Lung (tissue), 12 donors: Measurements from ENCODE around the gene LRRC30. TPM values are rescaled to one million over a fixed set of nuclear protein-coding genes. Genes with fewer than 3 reads are reported as not detected.
A peak's percentile ranks its signal among the peaks of the same experiment; 100 is the strongest.

ENCODE experiments used
- ATAC-seq: fragments of 200-7000 bp; cut with Tn5 transposase; one replicate; pipeline ENCODE4 v1.9.1; 2020; ENCODE audit warnings: moderate number of reproducible peaks; ENCODE audit not compliant: insufficient read depth, low FRiP score
- DNase-seq, 3 donors: peaks; one replicate each; pipeline ENCODE4 v3.0.0-alpha.2; 2013 to 2017
- H3K27ac ChIP-seq, 2 donors: one replicate each; pipeline ENCODE4 v1.5.1; 2013; ENCODE audit warnings: mild to moderate bottlenecking in 2 of 2, moderate library complexity in 2 of 2, control low read depth in 1 of 2, inconsistent platforms in 1 of 2, low read depth in 1 of 2, low read length in 1 of 2
- H3K27me3 ChIP-seq, 3 donors: one replicate each; pipeline ENCODE4 v1.5.1; 2013; ENCODE audit warnings: low read length in 2 of 3; ENCODE audit not compliant: control insufficient read depth in 3 of 3, insufficient read depth in 3 of 3
- H3K36me3 ChIP-seq, 4 donors: one replicate each; pipeline ENCODE4 v1.5.1; 2013; ENCODE audit warnings: low read length in 4 of 4, mild to moderate bottlenecking in 1 of 4, moderate library complexity in 1 of 4; ENCODE audit not compliant: control insufficient read depth in 4 of 4, insufficient read depth in 4 of 4
- H3K4me1 ChIP-seq, 5 donors: one replicate each; pipeline ENCODE4 v1.5.1; 2013; ENCODE audit warnings: low read length in 5 of 5, mild to moderate bottlenecking in 2 of 5, moderate library complexity in 1 of 5; ENCODE audit not compliant: control insufficient read depth in 5 of 5, insufficient read depth in 5 of 5
- H3K4me3 ChIP-seq: one replicate; pipeline ENCODE4 v1.5.1; 2013; ENCODE audit warnings: mild to moderate bottlenecking, control low read depth, moderate library complexity
- H3K9ac ChIP-seq, 2 donors: one replicate each; pipeline ENCODE4 v1.5.1; 2013; ENCODE audit warnings: low read length in 2 of 2, control low read depth in 1 of 2; ENCODE audit not compliant: insufficient read depth in 1 of 2
- H3K9me3 ChIP-seq, 4 donors: one replicate each; pipeline ENCODE4 v1.5.1; 2013; ENCODE audit warnings: low read length in 3 of 4, mild to moderate bottlenecking in 1 of 4, moderate library complexity in 1 of 4; ENCODE audit not compliant: control insufficient read depth in 4 of 4, insufficient read depth in 3 of 4
- WGBS, 2 donors: extraction: QIAGEN DNeasy Blood & Tissue Kit; methylation state at CpG; one replicate each; pipeline ENCODE4 v1.1.7; 2013; 5-methylcytosine and 5-hydroxymethylcytosine counted together
- polyA plus RNA-seq, 2 donors: library from polyadenylated mRNA; stranded (reverse); fragments of 200-250 nt; gene quantifications; one replicate each; pipeline ENCODE4 v1.2.1, GENCODE V29; 2013
- total RNA-seq, 2 donors: library from RNA; depleted of rRNA in 1 of 2; stranded (reverse); fragments of >200 nt in 1 of 2; gene quantifications; one replicate each; pipeline ENCODE4 v1.2.1, GENCODE V29; 2014 to 2021
- TF ChIP-seq, protein P1 (sequence below): IDR thresholded peaks from 2 replicates; pipeline ENCODE4 v1.5.1; 2012; ENCODE audit warnings: mild to moderate bottlenecking; ENCODE audit errors: control extremely low read depth, extremely low read depth
- donor health status: control.
- donor health status: control.
- donor health status: Bipolar disorder and iron deficiency.
- donor health status: healthy.
- donor health status: DM: yes; HTN: yes; CAD: no.

Gene LRRC30
- total and polyA plus RNA-seq, 4 donors, result not detected

GRCh38 chr18:7261199-7261598 lies 30.3 kb downstream of the LRRC30 start:
- H3K27me3 ChIP-seq, result peaks cover 0 to 5% (median 3%) of the 10 kb centered on the region in 3 donors
- ATAC-seq, result no peak
- no peak for DNase-seq
- peaks cover 0 to 5% (median 0%) of the 10 kb centered on the region in 5 donors for H3K4me1 ChIP-seq
- H3K36me3 ChIP-seq, result no peaks in the 10 kb centered on the region
- no peak overlapping the region for H3K4me3 ChIP-seq
- H3K27ac ChIP-seq, result no peak overlapping the region
- H3K9me3 ChIP-seq, result no peaks in the 10 kb centered on the region
- TF ChIP-seq, protein P1, sequence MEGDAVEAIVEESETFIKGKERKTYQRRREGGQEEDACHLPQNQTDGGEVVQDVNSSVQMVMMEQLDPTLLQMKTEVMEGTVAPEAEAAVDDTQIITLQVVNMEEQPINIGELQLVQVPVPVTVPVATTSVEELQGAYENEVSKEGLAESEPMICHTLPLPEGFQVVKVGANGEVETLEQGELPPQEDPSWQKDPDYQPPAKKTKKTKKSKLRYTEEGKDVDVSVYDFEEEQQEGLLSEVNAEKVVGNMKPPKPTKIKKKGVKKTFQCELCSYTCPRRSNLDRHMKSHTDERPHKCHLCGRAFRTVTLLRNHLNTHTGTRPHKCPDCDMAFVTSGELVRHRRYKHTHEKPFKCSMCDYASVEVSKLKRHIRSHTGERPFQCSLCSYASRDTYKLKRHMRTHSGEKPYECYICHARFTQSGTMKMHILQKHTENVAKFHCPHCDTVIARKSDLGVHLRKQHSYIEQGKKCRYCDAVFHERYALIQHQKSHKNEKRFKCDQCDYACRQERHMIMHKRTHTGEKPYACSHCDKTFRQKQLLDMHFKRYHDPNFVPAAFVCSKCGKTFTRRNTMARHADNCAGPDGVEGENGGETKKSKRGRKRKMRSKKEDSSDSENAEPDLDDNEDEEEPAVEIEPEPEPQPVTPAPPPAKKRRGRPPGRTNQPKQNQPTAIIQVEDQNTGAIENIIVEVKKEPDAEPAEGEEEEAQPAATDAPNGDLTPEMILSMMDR, result no peak
- H3K9ac ChIP-seq, result no peak overlapping the region
- 95 to 96% methylated on average over 3 of the region's 3 CpGs for WGBS, 2 donors

GRCh38 chr18:7267973-7268372 lies 37.1 kb downstream of the LRRC30 start:
- H3K9ac ChIP-seq, result no peak overlapping the region
- no peak overlapping the region for H3K4me3 ChIP-seq
- ATAC-seq (no peak), DNase-seq (no peak)
- no peak overlapping the region for H3K27ac ChIP-seq
- H3K27me3 ChIP-seq, result no peaks in the 10 kb centered on the region
- 93 to 94% methylated on average over 3 of the region's 3 CpGs for WGBS, 2 donors
- H3K9me3 ChIP-seq, result no peaks in the 10 kb centered on the region
- TF ChIP-seq, protein P1, result no peak
- H3K4me1 ChIP-seq, result peaks cover 0 to 4% (median 0%) of the 10 kb centered on the region in 5 donors
- no peaks in the 10 kb centered on the region for H3K36me3 ChIP-seq

DNA sequence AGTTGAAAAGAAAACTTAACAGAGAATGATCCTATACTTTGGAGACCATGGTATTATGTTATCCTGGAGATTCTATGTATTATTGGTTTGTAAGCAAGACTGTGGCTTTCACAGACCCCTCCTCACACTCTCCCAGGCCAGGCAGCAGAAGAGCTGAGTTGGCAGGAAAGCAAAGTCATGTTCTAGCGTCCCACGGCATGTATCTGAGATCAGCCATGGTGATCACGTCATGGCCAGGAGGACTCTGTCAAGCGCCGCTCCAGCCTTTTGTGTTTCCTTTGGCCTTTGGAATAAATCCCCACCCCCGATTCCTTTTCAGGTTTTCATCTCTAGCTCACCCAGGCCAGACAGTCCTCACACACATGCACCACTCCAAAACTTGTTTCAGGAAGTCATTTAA lies 39.1 kb downstream of the LRRC30 start:
- peaks cover 0 to 8% (median 0%) of the 10 kb centered on the region in 5 donors for H3K4me1 ChIP-seq
- H3K4me3 ChIP-seq, result no peak overlapping the region
- H3K36me3 ChIP-seq, result no peaks in the 10 kb centered on the region
- no peak overlapping the region for H3K27ac ChIP-seq
- no peaks in the 10 kb centered on the region for H3K27me3 ChIP-seq
- WGBS, 2 donors, result 82 to 91% methylated on average over 6 of the region's 6 CpGs
- ATAC-seq (no peak), DNase-seq (peak; percentile 50 to 71 (median 53))
- no peak overlapping the region for H3K9ac ChIP-seq
- H3K9me3 ChIP-seq, result no peaks in the 10 kb centered on the region
- TF ChIP-seq, protein P1, result no peak
